Astrocyte (in vitro differentiated cells and primary cell): ENCODE results near the gene TULP4. TPM values are rescaled to one million over a fixed set of nuclear protein-coding genes. Genes with fewer than 3 reads are reported as not detected.
"Not testable (repeated sequence)": the region's sequence is repeated elsewhere in the genome, so short reads cannot be mapped to it uniquely, and the experiment has no call there.

Experiments
- DNase-seq: peaks from one replicate; pipeline ENCODE4 v3.0.0-alpha.2; 2010; ENCODE audit warnings: low read depth
- FAIRE-seq: peaks from 2 replicates; lab custom pipeline; 2011; peaks lifted over from hg19 to GRCh38; lab: Jason Lieb, UNC
- H2AFZ ChIP-seq: 2 replicates; pipeline ENCODE4 v1.6.0; 2012; ENCODE audit warnings: low read depth, low read length, inconsistent platforms
- H3K27ac ChIP-seq: 2 replicates; pipeline ENCODE4 v1.5.1; 2011; ENCODE audit warnings: low read depth, low read length, inconsistent platforms
- H3K27me3 ChIP-seq: 2 replicates; pipeline ENCODE4 v1.6.0; 2011; ENCODE audit warnings: low read length, inconsistent platforms; ENCODE audit not compliant: insufficient read depth
- H3K36me3 ChIP-seq: 2 replicates; pipeline ENCODE4 v1.5.1; 2011; ENCODE audit warnings: low read length, inconsistent platforms; ENCODE audit not compliant: insufficient read depth
- H3K4me1 ChIP-seq: 2 replicates; pipeline ENCODE4 v1.5.1; 2011; ENCODE audit warnings: low read length, inconsistent platforms; ENCODE audit not compliant: insufficient read depth
- H3K4me2 ChIP-seq: 2 replicates; pipeline ENCODE4 v1.6.0; 2012; ENCODE audit warnings: low read length, inconsistent platforms
- H3K4me3 ChIP-seq: 2 replicates; pipeline ENCODE4 v1.5.1; 2011; ENCODE audit warnings: low read depth, mild to moderate bottlenecking, low read length, inconsistent platforms; ENCODE audit not compliant: insufficient read depth
- H3K79me2 ChIP-seq: 2 replicates; pipeline ENCODE4 v1.6.0; 2012; ENCODE audit warnings: mild to moderate bottlenecking, low read length, inconsistent platforms; ENCODE audit not compliant: insufficient read depth
- H3K9ac ChIP-seq: 2 replicates; pipeline ENCODE4 v1.6.0; 2012; ENCODE audit warnings: mild to moderate bottlenecking, low read length, inconsistent platforms
- H3K9me3 ChIP-seq: 2 replicates; pipeline ENCODE4 v1.5.1; 2012; ENCODE audit warnings: low read depth, mild to moderate bottlenecking, low read length, inconsistent platforms; ENCODE audit not compliant: insufficient read depth
- H4K20me1 ChIP-seq: 2 replicates; pipeline ENCODE4 v1.6.0; 2012; ENCODE audit warnings: low read length, inconsistent platforms; ENCODE audit not compliant: insufficient read depth
- H3K27ac Mint-ChIP-seq: one replicate; pipeline ENCODE4 v1.8.0; 2021; ENCODE audit warnings: mild to moderate bottlenecking, mixed read lengths; ENCODE audit not compliant: unreplicated experiment
- H3K27me3 Mint-ChIP-seq: one replicate; pipeline ENCODE4 v1.8.0; 2021; ENCODE audit warnings: low read depth, mixed read lengths; ENCODE audit not compliant: unreplicated experiment
- H3K36me3 Mint-ChIP-seq: one replicate; pipeline ENCODE4 v1.8.0; 2021; ENCODE audit warnings: low read depth, mixed read lengths; ENCODE audit not compliant: unreplicated experiment
- H3K4me1 Mint-ChIP-seq: one replicate; pipeline ENCODE4 v1.8.0; 2021; ENCODE audit warnings: low read depth, mixed read lengths; ENCODE audit not compliant: unreplicated experiment
- H3K4me3 Mint-ChIP-seq: one replicate; pipeline ENCODE4 v1.8.0; 2021; ENCODE audit warnings: mild to moderate bottlenecking, moderate library complexity, mixed read lengths; ENCODE audit not compliant: unreplicated experiment
- H3K9me3 Mint-ChIP-seq: one replicate; pipeline ENCODE4 v1.8.0; 2021; ENCODE audit warnings: mild to moderate bottlenecking, mixed read lengths; ENCODE audit not compliant: unreplicated experiment
- EZH2 ChIP-seq: IDR thresholded peaks from 2 replicates; pipeline ENCODE4 v1.6.1; 2012; ENCODE audit warnings: mild to moderate bottlenecking, low read length, inconsistent platforms; ENCODE audit not compliant: insufficient read depth
- total RNA-seq: library from RNA; stranded (reverse); gene quantifications from 2 replicates; pipeline ENCODE4 v1.2.1, GENCODE V29; 2021
- TF ChIP-seq, protein P1 (sequence below): IDR thresholded peaks from 2 replicates; pipeline ENCODE4 v1.5.1; 2011; ENCODE audit warnings: low read depth, mild to moderate bottlenecking, inconsistent platforms, low read length, moderate library complexity; ENCODE audit not compliant: insufficient read depth

Gene TULP4
- total RNA-seq, 1 donor from 2014 or later = 91.2 TPM

DNA sequence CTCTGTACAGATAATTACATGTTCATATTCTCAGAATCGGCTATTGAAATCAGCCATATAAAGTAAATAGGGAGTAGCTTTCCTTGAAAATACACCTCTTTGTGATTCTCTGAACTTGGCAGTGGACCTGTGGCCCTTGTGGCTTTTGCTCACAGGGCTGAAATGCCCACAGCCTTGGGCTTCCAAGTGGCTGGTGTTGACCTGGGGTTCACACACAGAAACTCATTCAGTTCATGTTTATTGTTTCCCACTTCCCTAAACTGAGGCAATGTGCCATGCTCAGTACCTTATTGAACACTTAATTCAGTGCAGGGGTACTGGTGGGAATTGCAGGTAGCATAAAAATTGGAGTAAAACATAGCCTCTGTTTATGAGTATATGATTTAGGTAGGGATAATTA is 19.1 kb upstream of the TULP4 start:
- peaks cover 32% of the 10 kb centered on the region for H3K36me3 Mint-ChIP-seq
- H3K79me2 ChIP-seq = peaks cover 23% of the 10 kb centered on the region
- no peak for FAIRE-seq
- no peak for DNase-seq
- H3K4me3 Mint-ChIP-seq = no peak overlapping the region
- no peak overlapping the region for H3K4me2 ChIP-seq
- peaks cover 9% of the 10 kb centered on the region for H3K9me3 Mint-ChIP-seq
- H4K20me1 ChIP-seq = peaks cover 3% of the 10 kb centered on the region
- TF ChIP-seq, protein P1, sequence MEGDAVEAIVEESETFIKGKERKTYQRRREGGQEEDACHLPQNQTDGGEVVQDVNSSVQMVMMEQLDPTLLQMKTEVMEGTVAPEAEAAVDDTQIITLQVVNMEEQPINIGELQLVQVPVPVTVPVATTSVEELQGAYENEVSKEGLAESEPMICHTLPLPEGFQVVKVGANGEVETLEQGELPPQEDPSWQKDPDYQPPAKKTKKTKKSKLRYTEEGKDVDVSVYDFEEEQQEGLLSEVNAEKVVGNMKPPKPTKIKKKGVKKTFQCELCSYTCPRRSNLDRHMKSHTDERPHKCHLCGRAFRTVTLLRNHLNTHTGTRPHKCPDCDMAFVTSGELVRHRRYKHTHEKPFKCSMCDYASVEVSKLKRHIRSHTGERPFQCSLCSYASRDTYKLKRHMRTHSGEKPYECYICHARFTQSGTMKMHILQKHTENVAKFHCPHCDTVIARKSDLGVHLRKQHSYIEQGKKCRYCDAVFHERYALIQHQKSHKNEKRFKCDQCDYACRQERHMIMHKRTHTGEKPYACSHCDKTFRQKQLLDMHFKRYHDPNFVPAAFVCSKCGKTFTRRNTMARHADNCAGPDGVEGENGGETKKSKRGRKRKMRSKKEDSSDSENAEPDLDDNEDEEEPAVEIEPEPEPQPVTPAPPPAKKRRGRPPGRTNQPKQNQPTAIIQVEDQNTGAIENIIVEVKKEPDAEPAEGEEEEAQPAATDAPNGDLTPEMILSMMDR = no peak
- TF ChIP-seq EZH2 = no peak
- peaks cover 4% of the 10 kb centered on the region for H3K9me3 ChIP-seq
- H3K27ac ChIP-seq = no peak overlapping the region
- H3K27ac Mint-ChIP-seq = no peak overlapping the region
- no peaks in the 10 kb centered on the region for H3K4me1 ChIP-seq
- no peak overlapping the region for H2AFZ ChIP-seq
- no peaks in the 10 kb centered on the region for H3K27me3 Mint-ChIP-seq
- no peak overlapping the region for H3K9ac ChIP-seq
- H3K27me3 ChIP-seq = no peaks in the 10 kb centered on the region
- H3K36me3 ChIP-seq = no peaks in the 10 kb centered on the region
- H3K4me1 Mint-ChIP-seq = peaks cover 6% of the 10 kb centered on the region
- H3K4me3 ChIP-seq = no peak overlapping the region

DNA sequence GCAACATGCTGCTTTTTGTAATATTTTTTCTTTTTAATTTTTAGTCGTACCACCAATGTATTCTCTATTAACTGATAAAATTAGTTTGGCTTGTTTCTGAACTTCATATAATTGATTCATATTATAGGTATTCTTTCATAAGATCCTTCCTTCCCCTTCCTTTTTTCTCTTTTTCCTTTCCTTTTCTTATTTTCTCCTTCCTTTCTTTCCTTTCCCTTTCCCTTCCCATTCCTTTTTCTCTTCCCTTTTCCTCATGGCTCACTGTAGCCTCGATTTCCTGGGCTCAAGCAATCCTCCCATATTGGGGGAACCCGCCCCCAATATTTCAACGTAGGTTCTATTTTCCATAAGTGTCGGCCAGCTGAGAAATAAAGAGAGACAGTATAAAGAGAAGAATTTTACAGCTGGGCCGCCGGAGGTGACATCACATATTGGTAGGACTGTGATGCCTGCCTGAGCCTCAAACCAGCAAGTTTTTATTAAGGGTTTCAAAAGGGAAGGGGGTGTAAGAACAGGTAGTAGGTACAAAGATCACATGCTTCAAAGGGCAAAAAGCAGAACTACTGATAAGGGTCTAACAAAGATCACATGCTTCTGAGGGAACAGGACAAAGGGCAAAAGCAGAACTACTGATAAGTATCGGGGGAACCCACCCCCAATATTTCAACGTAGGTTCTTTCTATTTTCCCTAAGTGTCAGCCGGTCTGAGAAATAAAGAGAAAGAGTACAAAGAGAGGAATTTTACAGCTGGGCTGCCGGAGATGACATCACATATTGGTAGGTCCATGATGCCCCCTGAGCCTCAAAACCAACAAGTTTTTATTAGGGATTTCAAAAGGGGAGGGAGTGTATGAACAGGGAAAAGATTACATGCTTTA is 16.1 kb upstream of the TULP4 start:
- not testable (repeated sequence) for H3K36me3 ChIP-seq, H3K27me3 ChIP-seq, FAIRE-seq, H3K4me1 ChIP-seq, H3K27me3 Mint-ChIP-seq, H3K27ac Mint-ChIP-seq, H3K4me2 ChIP-seq, H2AFZ ChIP-seq, H3K79me2 ChIP-seq, H3K27ac ChIP-seq, H3K4me1 Mint-ChIP-seq, H4K20me1 ChIP-seq, DNase-seq, H3K4me3 Mint-ChIP-seq, H3K4me3 ChIP-seq, H3K9ac ChIP-seq, H3K9me3 ChIP-seq
- H3K9me3 Mint-ChIP-seq = peaks cover 16% of the 10 kb centered on the region
- peaks cover 50% of the 10 kb centered on the region for H3K36me3 Mint-ChIP-seq

DNA sequence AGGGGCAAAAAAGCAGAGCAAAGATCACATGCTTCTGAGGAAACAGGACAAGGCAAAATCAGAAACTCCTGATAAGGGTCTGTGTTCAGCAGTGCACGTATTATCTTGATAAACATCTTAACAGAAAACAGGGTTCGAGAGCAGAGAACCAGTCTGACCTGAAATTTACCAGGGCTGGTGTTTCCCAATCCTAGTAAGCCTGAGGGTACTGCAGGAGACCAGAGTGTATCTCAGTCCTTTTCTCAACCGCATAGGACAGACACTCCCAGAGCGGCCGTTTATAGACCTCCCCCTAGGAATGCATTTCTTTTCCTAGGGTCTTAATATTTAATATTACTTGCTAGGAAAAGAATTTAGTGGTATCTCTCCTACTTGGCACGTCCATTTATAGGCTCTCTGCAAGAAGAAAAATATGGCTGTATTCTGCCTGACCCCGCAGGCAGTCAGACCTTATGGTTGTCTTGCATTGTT is 15.4 kb upstream of the TULP4 start:
- not testable (repeated sequence) for H3K27ac ChIP-seq, H3K27me3 Mint-ChIP-seq, H3K79me2 ChIP-seq, H3K9ac ChIP-seq, H3K27ac Mint-ChIP-seq, H3K4me3 ChIP-seq, H3K9me3 ChIP-seq, DNase-seq, H3K4me3 Mint-ChIP-seq, H2AFZ ChIP-seq, H3K4me1 Mint-ChIP-seq, H3K4me1 ChIP-seq, FAIRE-seq, H3K36me3 ChIP-seq, H3K27me3 ChIP-seq, H3K4me2 ChIP-seq, H4K20me1 ChIP-seq
- H3K36me3 Mint-ChIP-seq = peaks cover 49% of the 10 kb centered on the region
- peaks cover 16% of the 10 kb centered on the region for H3K9me3 Mint-ChIP-seq

- H3K4me2 ChIP-seq, H3K9me3 ChIP-seq, H3K27ac ChIP-seq, H3K4me3 Mint-ChIP-seq, H3K27me3 ChIP-seq, H4K20me1 ChIP-seq, H3K27ac Mint-ChIP-seq, H3K9ac ChIP-seq, H3K4me1 ChIP-seq, H3K4me1 Mint-ChIP-seq, H3K4me3 ChIP-seq, H3K36me3 ChIP-seq, H3K79me2 ChIP-seq, H3K27me3 Mint-ChIP-seq, DNase-seq, FAIRE-seq, H2AFZ ChIP-seq: not testable (repeated sequence)
- Mint-ChIP-seq H3K36me3 (peaks cover 47% of the 10 kb centered on the region), H3K9me3 (peaks cover 16% of the 10 kb centered on the region)
Observed at GRCh38 chr6:158297657-158298056, 14.6 kb upstream of the TULP4 start.

GRCh38 chr6:158300306-158301143 is 11.7 kb upstream of the TULP4 start:
- H4K20me1 ChIP-seq, H3K27me3 ChIP-seq, H3K4me3 Mint-ChIP-seq, H3K27ac ChIP-seq, H3K4me1 Mint-ChIP-seq, H3K9me3 ChIP-seq, H2AFZ ChIP-seq, FAIRE-seq, H3K4me3 ChIP-seq, H3K27ac Mint-ChIP-seq, H3K79me2 ChIP-seq, H3K36me3 ChIP-seq, H3K9ac ChIP-seq, H3K27me3 Mint-ChIP-seq, H3K4me2 ChIP-seq, H3K4me1 ChIP-seq: not testable (repeated sequence)
- peak; percentile 85 for DNase-seq
- Mint-ChIP-seq H3K36me3 (peaks cover 45% of the 10 kb centered on the region), H3K9me3 (peaks cover 16% of the 10 kb centered on the region)
